Lower leg skin (tissue), 3 donors: Measurements from ENCODE around the gene ACOT4.
"Not testable (repeated sequence)": the region's sequence is repeated elsewhere in the genome, so short reads cannot be mapped to it uniquely, and the experiment has no call there.

Experiments used
- CTCF ChIP-seq, 3 donors: fragments of 450-650 bp; IDR thresholded peaks; one replicate each; pipeline ENCODE4 v1.5.1; 2016; ENCODE audit warnings: antibody characterized with exemption in 3 of 3, mild to moderate bottlenecking in 3 of 3, moderate library complexity in 2 of 3
- POLR2A ChIP-seq, 2 donors: fragments of 450-650 bp; IDR thresholded peaks; one replicate each; pipeline ENCODE4 v1.6.1; 2016 to 2017; ENCODE audit warnings: antibody characterized with exemption in 2 of 2, mild to moderate bottlenecking in 1 of 2, moderate library complexity in 1 of 2

DNA sequence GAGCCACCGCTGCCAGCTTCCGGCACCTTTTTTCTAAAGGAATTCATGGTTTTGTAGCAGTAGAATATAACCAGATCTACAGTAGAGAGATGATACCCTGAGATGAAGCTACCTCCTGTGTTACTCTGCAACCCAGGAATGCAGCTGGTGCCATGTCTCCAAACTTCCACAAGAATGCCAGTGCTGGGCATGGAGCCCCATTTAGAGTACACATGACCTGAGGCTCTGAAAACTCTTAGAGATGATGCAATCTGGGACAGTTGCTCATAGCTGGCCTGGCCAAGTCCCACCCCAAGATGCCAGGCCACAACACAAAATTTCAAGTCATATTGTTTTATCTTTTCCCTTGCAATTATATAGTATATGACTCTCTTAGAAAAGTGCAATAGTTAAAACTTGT, 14.5 kb upstream of the ACOT4 start:
- not testable (repeated sequence) for TF ChIP-seq CTCF, POLR2A (IDR thresholded peaks at IDR 0.05)
